HEK293 (cell line): Measurements from ENCODE around the gene ATP8A1.

Experiments
- CTCF ChIP-seq: fragments of 450-650 bp; formaldehyde crosslinking; IDR thresholded peaks from 2 replicates; pipeline ENCODE4 v1.5.1; 2016; ENCODE audit warnings: missing biosample characterization, missing genetic modification characterization
- KLF9 ChIP-seq: fragments of 450-650 bp; formaldehyde crosslinking; IDR thresholded peaks from 2 replicates; pipeline ENCODE4 v1.5.1; 2016; ENCODE audit warnings: missing biosample characterization, missing genetic modification characterization, low read depth
- MYNN ChIP-seq: fragments of 450-650 bp; formaldehyde crosslinking; IDR thresholded peaks from 2 replicates; pipeline ENCODE4 v1.5.1; 2016; ENCODE audit warnings: missing biosample characterization, missing genetic modification characterization, borderline replicate concordance
- REST ChIP-seq: fragments of 450-650 bp; formaldehyde crosslinking; IDR thresholded peaks from 2 replicates; pipeline ENCODE4 v1.5.1; 2016; ENCODE audit warnings: missing biosample characterization, missing genetic modification characterization
- SALL2 ChIP-seq: fragments of 450-650 bp; formaldehyde crosslinking; IDR thresholded peaks from 2 replicates; pipeline ENCODE4 v1.5.0; 2017; ENCODE audit warnings: missing biosample characterization, mild to moderate bottlenecking, missing genetic modification characterization, borderline replicate concordance
- YY1 ChIP-seq: fragments of 450-650 bp; formaldehyde crosslinking; IDR thresholded peaks from 2 replicates; pipeline ENCODE4 v1.5.1; 2018; ENCODE audit warnings: missing biosample characterization, missing genetic modification characterization
- ZBTB1 ChIP-seq: fragments of 450-650 bp; formaldehyde crosslinking; IDR thresholded peaks from 2 replicates; pipeline ENCODE4 v1.5.1; 2016; ENCODE audit warnings: missing biosample characterization, missing genetic modification characterization
- ZNF18 ChIP-seq: fragments of 450-650 bp; formaldehyde crosslinking; IDR thresholded peaks from 2 replicates; pipeline ENCODE4 v1.5.1; 2016; ENCODE audit warnings: missing biosample characterization, missing genetic modification characterization
- ZNF311 ChIP-seq: fragments of 450-650 bp; formaldehyde crosslinking; IDR thresholded peaks from 2 replicates; pipeline ENCODE4 v1.5.1; 2017; ENCODE audit warnings: missing biosample characterization, missing genetic modification characterization, borderline replicate concordance
- ZNF639 ChIP-seq: fragments of 450-650 bp; formaldehyde crosslinking; IDR thresholded peaks from 2 replicates; pipeline ENCODE4 v1.5.1; 2016; ENCODE audit warnings: missing biosample characterization, missing genetic modification characterization
- ZNF777 ChIP-seq: fragments of 450-650 bp; formaldehyde crosslinking; IDR thresholded peaks from 2 replicates; pipeline ENCODE4 v1.5.1; 2017; ENCODE audit warnings: missing biosample characterization, missing genetic modification characterization, borderline replicate concordance

GRCh38 chr4:42637867-42638266, 19.0 kb downstream of the ATP8A1 start:
- no peak for TF ChIP-seq MYNN (tag by site-specific recombination)
- TF ChIP-seq KLF9 (tag by site-specific recombination), result no peak
- TF ChIP-seq ZNF777 (tag by site-specific recombination), result no peak
- no peak for TF ChIP-seq ZNF18 (tag by site-specific recombination)
- TF ChIP-seq CTCF, result no peak
- no peak for TF ChIP-seq ZNF639 (tag by site-specific recombination)
- no peak for TF ChIP-seq ZBTB1
- TF ChIP-seq YY1 (tag by site-specific recombination), result no peak
- TF ChIP-seq SALL2 (tag by site-specific recombination), result no peak
- no peak for TF ChIP-seq ZNF311 (tag by site-specific recombination)
- TF ChIP-seq REST (tag by site-specific recombination), result no peak
